T47D (cell line): ENCODE data around the gene ASAP2.
"Not testable (repeated sequence)": the region's sequence is repeated elsewhere in the genome, so short reads cannot be mapped to it uniquely, and the experiment has no call there.

Experiments
- DNase-seq, 2 experiments: peaks; one replicate each; pipeline versions ENCODE4 v3.0.0 to v3.0.0-alpha.2; 2011 to 2012; ENCODE audit warnings: low read depth in 1 of 2, low spot score in 1 of 2
- JUND ChIP-seq: IDR thresholded peaks from 2 replicates; pipeline ENCODE4 v1.6.1; 2012; ENCODE audit warnings: low read depth
- in situ Hi-C: cut with HindIII; loops from 2 replicates; pipeline ENCODE4 v1.10.0; 2016; ENCODE audit warnings: low sequenced_read_pairs, low pct_unique_long_range_greater_than_20kb

The ASAP2 gene

DNA sequence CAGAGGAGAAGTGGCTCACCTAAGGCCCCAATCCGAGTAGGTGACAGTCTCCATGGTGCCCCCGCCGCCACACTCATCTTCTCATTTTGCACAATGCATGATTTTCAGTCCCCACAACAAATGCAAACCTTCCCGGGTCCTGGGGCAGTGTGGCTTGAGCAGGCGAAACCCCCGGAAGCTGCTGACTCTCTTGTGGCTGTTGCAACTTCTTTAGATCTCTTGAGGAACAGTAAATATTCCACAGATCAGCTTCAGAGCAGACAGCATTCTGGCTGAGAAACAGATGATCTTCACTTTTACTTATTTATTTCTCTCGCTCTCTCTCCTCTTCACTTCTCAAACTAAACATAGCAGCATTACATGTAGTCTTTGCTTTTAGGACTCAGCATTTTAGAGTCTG, 51.9 kb downstream of the ASAP2 start:
- no peak for DNase-seq
- no peak for TF ChIP-seq JUND
- in situ Hi-C loops = no loop called here

DNA sequence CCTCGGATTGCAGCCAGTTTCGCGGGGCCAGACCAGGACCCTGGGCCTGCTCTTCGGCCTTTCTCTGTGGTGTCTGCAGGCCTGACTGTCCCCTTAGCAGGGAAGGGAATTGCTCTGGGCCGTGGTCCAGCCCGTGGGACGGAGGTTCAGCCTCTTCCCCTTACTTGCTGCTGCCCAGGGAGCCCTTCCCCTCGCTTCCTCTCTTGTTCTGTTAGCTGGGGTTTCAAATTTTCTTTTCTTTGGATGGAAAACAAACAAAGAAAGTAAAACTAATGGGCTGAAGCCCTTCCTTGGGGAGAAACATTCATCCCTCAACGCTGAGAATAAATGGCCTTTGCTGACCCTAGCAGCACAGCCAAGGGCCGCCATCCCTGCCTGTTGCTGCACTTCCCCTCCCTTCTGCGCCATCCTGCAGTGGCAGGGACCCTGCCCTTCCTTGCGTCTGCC, 52.4 kb downstream of the ASAP2 start:
- no peak for TF ChIP-seq JUND
- no peak for DNase-seq
- in situ Hi-C loops = no loop called here

DNA sequence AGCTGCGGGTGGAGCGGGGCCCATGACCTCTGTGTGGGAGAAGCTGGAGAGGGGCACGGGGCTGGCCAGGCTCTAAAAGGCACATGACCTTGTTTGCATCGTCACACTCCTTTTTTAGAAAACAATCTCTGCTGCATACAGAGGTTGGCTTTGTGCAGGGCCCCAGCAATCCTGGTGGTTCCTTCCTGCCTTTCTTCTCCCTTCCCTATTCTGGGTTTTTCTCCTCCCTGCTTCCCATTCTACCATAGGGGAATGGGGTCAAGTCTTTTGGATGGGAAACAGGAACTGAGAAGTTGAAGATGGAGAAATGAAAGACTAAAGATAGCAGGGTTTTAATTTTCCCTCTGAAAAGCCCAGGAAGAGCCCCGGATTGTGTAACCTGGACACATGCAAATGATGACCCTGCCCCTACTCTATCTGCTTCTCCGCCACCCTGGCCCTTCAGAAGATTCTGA, 53.9 kb downstream of the ASAP2 start:
- TF ChIP-seq JUND = no peak
- no peak for DNase-seq
- in situ Hi-C loops = no loop called here

DNA sequence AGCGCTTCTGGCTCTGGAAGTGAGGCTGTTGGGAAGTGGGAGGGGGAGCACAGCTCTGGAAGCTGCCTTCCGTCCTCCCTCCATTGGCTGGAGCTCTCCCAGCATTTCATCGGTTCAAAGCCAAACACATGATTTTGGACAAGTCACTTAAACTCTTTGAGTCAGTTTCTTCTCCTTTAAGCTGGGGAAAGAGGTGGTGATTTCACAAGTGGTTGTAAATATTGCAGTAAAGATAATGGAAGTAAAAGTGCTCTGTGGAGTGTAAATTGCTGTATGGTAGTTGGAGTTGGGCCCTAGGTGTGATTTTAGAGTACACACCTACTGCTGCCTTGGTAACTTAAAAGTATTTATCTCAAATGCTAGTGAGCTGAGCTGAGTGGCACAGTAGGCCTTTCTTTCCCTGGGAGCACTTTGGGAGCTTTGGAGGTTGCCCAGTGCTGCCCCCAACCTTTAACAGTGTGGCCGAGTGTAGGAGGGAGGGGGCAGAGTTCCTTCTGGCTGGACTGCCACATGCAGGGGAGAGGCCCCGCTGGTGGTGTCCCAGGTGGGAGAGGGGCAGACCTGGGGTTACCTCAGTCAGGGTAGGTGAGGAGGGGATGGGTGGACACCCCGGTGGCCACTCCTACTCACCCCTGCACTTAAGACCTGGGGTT, 54.7 kb downstream of the ASAP2 start:
- in situ Hi-C loops = no loop called here
- TF ChIP-seq JUND = no peak
- no peak for DNase-seq

DNA sequence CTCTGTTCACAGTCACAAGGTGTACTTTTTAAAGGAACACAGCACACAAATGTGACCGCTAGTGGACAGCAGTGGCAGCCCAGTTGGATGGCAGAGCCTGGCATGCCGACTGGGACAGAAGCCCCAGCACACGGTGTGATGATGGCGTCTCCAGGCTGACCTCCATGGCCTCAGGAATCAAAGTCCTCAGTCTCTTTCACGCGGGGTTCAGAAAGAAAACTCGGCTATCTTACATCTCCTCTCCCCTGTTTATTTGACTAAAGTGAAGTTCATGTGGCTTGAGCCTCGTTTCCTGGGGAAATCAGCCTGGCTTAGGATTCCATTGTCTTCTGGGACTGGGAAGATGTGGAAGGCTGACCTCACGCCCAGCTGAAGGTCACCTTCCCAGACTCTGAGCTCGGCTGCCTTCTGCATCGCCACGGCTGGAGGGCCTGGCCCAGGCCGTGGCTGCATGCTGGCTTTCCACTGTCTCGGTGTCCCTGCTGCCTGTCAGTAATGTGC, 56.1 kb downstream of the ASAP2 start:
- no peak for TF ChIP-seq JUND
- DNase-seq = no peak
- in situ Hi-C loops = no loop called here

DNA sequence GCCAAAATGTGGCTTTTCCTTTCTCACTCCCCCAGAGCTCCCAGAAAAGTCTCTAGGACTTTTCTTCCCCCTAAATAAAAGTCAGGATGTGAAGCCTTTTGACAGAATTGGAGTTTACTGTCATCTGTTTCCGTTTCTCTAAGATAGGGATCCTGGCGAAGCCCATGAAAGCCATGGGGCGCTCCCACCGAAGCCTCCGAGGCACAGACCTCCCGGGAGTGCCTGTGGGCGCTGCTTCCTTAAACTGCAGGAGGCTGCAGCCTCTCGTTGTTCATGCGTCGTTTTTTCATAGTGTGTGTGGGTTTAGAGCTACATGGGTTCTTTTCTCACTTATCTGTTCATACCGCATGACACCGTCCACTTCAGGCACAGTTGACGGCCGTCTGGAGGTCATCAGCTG, 56.8 kb downstream of the ASAP2 start:
- TF ChIP-seq JUND = no peak
- in situ Hi-C loops = no loop called here
- no peak for DNase-seq

DNA sequence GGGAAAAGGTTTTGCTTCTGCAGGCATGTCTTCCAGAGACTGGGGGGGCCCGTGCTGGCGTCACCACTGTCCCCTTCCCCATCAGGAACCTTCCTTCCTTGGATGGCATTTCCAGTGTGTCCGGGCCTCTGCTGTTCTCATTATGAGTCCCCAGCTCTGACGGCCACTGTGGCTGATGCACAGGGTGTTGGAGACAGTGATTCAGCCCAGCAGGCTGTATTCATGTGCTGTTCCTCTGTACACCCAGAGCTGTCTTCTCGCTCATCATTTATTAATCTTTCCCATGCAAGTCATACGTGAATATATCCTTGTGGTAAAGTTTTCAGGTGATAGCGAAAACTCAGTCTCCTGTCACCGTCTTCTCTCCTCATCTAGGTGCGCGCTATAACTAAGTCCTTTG, 57.7 kb downstream of the ASAP2 start:
- no peak for TF ChIP-seq JUND
- no peak for DNase-seq
- in situ Hi-C loops = no loop called here

DNA sequence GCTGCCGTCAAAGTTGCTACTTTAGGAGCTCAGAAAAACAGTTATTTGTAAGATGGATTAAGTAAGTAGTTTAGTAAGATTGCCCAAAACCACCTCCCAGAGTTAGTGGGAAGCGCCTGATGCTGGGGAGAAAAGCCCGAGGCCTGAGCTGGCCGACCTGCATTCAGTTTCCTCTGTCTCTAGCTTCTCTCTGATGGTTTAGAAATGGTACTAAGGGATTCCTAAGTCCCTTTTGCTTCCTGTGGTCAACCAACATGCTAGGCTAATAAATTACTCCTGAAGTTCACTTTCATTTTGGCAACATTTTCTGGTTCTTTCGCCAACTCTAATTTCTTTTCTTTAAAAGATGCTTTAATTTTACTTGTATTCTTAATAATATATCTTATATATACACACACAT, 60.1 kb downstream of the ASAP2 start:
- in situ Hi-C loops = no loop called here
- DNase-seq = no peak
- no peak for TF ChIP-seq JUND

DNA sequence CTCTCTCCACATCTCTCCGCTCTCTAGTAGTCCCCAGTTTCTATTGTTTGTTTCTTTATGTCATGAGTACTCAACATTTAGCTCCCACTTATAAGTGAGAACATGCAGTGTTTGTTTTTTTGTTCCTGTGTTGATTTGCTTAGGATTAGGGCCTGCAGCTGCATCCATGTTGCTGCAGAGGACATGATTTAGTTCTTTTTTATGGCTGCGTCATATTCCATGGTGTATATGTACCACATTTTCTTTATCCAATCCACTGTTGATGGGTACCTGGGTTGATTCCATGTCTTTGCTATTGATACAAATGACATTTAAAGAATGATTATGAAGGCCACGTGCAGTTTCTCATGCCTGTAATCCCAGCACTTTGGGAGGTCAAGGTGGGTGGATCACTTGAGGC, 60.7 kb downstream of the ASAP2 start:
- DNase-seq, in situ Hi-C loops: not testable (repeated sequence)

DNA sequence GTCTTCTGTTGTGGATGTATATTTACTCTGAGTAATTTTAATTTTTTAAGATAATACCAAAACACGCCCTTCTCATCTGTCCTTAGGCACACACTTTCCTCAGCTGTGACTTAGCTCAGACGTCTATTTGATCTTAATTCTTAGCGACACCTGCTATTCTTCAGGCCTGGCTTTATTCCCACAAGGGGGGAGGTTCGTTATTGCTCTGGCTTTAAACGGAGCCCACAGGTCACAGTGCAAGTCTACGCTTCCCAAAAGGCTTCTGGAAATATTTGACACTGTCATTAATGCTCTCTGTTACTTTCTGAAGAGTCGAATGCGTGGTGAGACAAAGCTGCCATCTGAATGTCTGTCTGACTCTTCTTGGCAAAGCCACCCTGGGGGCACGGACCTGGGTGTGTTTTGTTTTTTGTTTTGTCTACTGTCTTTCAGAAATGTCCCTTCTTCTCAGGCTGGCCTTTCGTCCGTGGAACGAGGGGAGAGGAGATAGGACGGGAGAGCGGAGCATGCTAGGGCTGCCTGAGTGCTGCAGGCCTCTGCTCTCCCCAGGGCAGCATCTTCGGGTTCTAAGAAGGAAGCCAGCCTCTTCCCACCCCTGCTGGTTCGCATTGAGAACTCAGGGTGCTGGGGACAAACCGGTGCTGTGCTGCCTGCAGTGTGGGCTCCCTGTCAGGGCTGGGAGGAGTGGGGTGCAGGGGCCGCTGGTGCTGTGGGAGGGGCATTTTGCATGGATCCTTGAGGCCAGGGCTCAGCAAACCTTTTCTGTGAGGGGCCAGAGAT, 61.9 kb downstream of the ASAP2 start:
- TF ChIP-seq JUND = no peak
- in situ Hi-C loops = no loop called here
- DNase-seq = no peak

DNA sequence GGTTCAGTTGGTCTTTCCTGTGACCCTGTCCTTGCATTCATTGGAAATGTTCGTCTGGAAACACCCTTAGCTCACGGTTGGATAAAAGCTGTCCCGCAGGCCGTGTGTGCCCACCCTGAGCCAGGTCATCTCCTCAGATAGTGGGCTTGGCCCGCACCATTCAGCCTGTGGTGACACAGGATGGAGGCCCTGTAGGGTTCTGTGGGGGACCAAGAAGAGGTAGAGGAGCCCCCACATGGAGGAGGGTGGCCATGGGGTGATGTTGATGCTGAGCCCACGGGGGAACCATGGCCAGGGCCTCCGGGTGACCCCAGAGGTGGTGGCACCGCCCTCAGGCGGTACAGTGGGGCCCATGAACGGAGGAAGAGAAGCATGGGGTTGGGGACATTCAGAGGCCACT, 62.7 kb downstream of the ASAP2 start:
- in situ Hi-C loops = no loop called here
- TF ChIP-seq JUND = no peak

DNA sequence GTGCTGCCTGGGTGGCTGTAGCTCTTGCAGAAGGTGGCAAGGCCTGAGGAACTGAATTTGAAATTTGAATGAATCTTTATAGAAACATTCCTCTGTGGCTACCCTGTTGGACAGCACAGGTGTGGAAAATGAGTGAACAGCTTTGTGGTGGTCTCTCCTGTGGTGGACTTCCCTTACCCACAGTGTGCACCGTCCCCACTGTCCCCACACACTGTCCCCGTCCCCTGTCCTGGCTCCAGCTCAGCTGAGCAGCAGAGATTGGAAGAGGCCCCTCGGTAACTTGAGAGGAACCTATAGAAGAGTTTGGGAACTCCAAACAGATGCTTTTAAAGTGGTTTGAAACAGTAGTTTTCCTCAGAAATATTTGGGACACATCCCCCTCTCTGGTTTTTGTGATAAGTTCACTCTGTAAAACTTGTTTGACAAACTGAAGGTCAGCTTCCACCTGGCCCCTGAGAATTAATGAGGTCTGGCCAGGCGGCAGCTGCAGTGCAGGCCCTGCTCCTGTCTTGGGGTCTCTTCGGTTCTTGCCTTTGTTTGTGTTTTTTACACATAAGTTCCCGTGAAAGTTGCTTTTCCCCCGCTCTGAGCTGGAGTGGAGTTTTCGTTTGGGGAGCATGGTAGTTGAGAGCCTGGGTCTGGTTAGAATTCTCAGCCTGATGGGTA, 63.2 kb downstream of the ASAP2 start:
- in situ Hi-C loops = no loop called here
- no peak for TF ChIP-seq JUND
- DNase-seq = no peak

More for the DNA sequence above, 62.7 kb downstream of the ASAP2 start:
- no peak for DNase-seq

DNA sequence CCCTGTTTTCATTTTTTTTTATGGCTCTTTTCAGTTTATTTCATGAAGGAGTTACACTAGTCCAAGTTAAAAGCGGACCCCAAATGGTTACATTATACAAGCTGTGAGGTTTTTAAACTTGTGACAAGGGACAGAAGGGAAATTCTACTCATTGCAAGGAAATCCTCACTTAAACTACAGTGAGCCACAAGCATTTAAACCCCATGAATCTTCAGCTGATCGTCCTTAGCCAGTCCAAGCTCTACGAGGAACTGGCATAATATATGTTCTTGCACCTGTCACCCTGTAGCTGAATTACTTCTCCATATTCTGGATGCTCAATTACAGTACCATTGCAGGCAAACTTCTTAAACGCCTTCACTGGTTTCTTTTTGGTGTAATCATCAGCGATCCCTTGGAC, 64.5 kb downstream of the ASAP2 start:
- no peak for DNase-seq
- TF ChIP-seq JUND = no peak
- in situ Hi-C loops = no loop called here
